T-helper 1 cell treated with Interleukin-12 subunit alpha and Interleukin-12 subunit beta and Interleukin-4 antibody, amounts not matched to agents 30 μg/mL and 1 μg/mL, for 36 hours (primary cell): ENCODE results near the gene HNRNPAB.

Experiments used
- H3K27ac Mint-ChIP-seq: one replicate; pipeline ENCODE4 v1.8.0; 2021; ENCODE audit warnings: mild to moderate bottlenecking, mixed read lengths
- H3K27me3 Mint-ChIP-seq: one replicate; pipeline ENCODE4 v1.8.0; 2021; ENCODE audit warnings: low read depth, mixed read lengths
- H3K36me3 Mint-ChIP-seq: one replicate; pipeline ENCODE4 v1.8.0; 2021; ENCODE audit warnings: low read depth, mixed read lengths
- H3K4me1 Mint-ChIP-seq: one replicate; pipeline ENCODE4 v1.8.0; 2021; ENCODE audit warnings: low read depth, mixed read lengths
- H3K4me3 Mint-ChIP-seq: one replicate; pipeline ENCODE4 v1.8.0; 2021; ENCODE audit warnings: mild to moderate bottlenecking, moderate library complexity, mixed read lengths
- H3K9me3 Mint-ChIP-seq: one replicate; pipeline ENCODE4 v1.8.0; 2021; ENCODE audit warnings: mixed read lengths

The HNRNPAB gene

GRCh38 chr5:178203670-178204181 lies 607 bp upstream of the HNRNPAB start:
- Mint-ChIP-seq H3K4me1 (peaks cover 19% of the 10 kb centered on the region), H3K27ac (peak overlapping the region; percentile 99), H3K36me3 (peaks cover 31% of the 10 kb centered on the region), H3K27me3 (no peaks in the 10 kb centered on the region), H3K9me3 (no peaks in the 10 kb centered on the region), H3K4me3 (peak overlapping the region; percentile 99)

- no peaks in the 10 kb centered on the region for H3K9me3 Mint-ChIP-seq
- H3K4me1 Mint-ChIP-seq: peaks cover 19% of the 10 kb centered on the region
- peak overlapping the region; percentile 99 for H3K4me3 Mint-ChIP-seq
- H3K36me3 Mint-ChIP-seq: peaks cover 42% of the 10 kb centered on the region
- no peaks in the 10 kb centered on the region for H3K27me3 Mint-ChIP-seq
- H3K27ac Mint-ChIP-seq: peak overlapping the region; percentile 74
Observed at GRCh38 chr5:178204935-178205748, 809 bp downstream of the HNRNPAB start.

GRCh38 chr5:178205749-178206047 lies 1.4 kb downstream of the HNRNPAB start:
- peaks cover 47% of the 10 kb centered on the region for H3K36me3 Mint-ChIP-seq
- peaks cover 19% of the 10 kb centered on the region for H3K4me1 Mint-ChIP-seq
- H3K9me3 Mint-ChIP-seq: no peaks in the 10 kb centered on the region
- peak overlapping the region; percentile 74 for H3K27ac Mint-ChIP-seq
- H3K27me3 Mint-ChIP-seq: no peaks in the 10 kb centered on the region
- peak overlapping the region; percentile 85 for H3K4me3 Mint-ChIP-seq

GRCh38 chr5:178206166-178207101 lies 2.1 kb downstream of the HNRNPAB start:
- Mint-ChIP-seq H3K27me3 (no peaks in the 10 kb centered on the region), H3K36me3 (peaks cover 54% of the 10 kb centered on the region), H3K27ac (peak overlapping the region; percentile 74), H3K4me1 (peaks cover 19% of the 10 kb centered on the region), H3K4me3 (peak overlapping the region; percentile 85), H3K9me3 (no peaks in the 10 kb centered on the region)

GRCh38 chr5:178207183-178207916 lies 3.0 kb downstream of the HNRNPAB start:
- no peak overlapping the region for H3K4me3 Mint-ChIP-seq
- peaks cover 19% of the 10 kb centered on the region for H3K4me1 Mint-ChIP-seq
- no peaks in the 10 kb centered on the region for H3K27me3 Mint-ChIP-seq
- peak overlapping the region; percentile 45 for H3K27ac Mint-ChIP-seq
- H3K36me3 Mint-ChIP-seq: peaks cover 58% of the 10 kb centered on the region
- H3K9me3 Mint-ChIP-seq: no peaks in the 10 kb centered on the region

GRCh38 chr5:178207917-178208280 lies 3.6 kb downstream of the HNRNPAB start:
- Mint-ChIP-seq H3K27ac (peak overlapping the region; percentile 57), H3K9me3 (no peaks in the 10 kb centered on the region), H3K36me3 (peaks cover 61% of the 10 kb centered on the region), H3K4me3 (peak overlapping the region; percentile 13), H3K4me1 (peaks cover 19% of the 10 kb centered on the region), H3K27me3 (no peaks in the 10 kb centered on the region)

- peaks cover 22% of the 10 kb centered on the region for H3K4me1 Mint-ChIP-seq
- no peaks in the 10 kb centered on the region for H3K9me3 Mint-ChIP-seq
- H3K27me3 Mint-ChIP-seq: no peaks in the 10 kb centered on the region
- no peak overlapping the region for H3K27ac Mint-ChIP-seq
- H3K36me3 Mint-ChIP-seq: peaks cover 65% of the 10 kb centered on the region
- no peak overlapping the region for H3K4me3 Mint-ChIP-seq
Observed at GRCh38 chr5:178208540-178209227, 4.4 kb downstream of the HNRNPAB start.

- no peaks in the 10 kb centered on the region for H3K27me3 Mint-ChIP-seq
- no peak overlapping the region for H3K4me3 Mint-ChIP-seq
- no peak overlapping the region for H3K27ac Mint-ChIP-seq
- H3K36me3 Mint-ChIP-seq: peaks cover 67% of the 10 kb centered on the region
- H3K4me1 Mint-ChIP-seq: peaks cover 22% of the 10 kb centered on the region
- no peaks in the 10 kb centered on the region for H3K9me3 Mint-ChIP-seq
Observed at GRCh38 chr5:178209334-178210072, 5.2 kb downstream of the HNRNPAB start.

- H3K27ac Mint-ChIP-seq: no peak overlapping the region
- peaks cover 22% of the 10 kb centered on the region for H3K4me1 Mint-ChIP-seq
- no peak overlapping the region for H3K4me3 Mint-ChIP-seq
- H3K9me3 Mint-ChIP-seq: no peaks in the 10 kb centered on the region
- H3K36me3 Mint-ChIP-seq: peaks cover 71% of the 10 kb centered on the region
- no peaks in the 10 kb centered on the region for H3K27me3 Mint-ChIP-seq
Observed at GRCh38 chr5:178210073-178210535, 5.8 kb downstream of the HNRNPAB start.

- Mint-ChIP-seq H3K27ac (no peak overlapping the region), H3K4me3 (no peak overlapping the region), H3K27me3 (no peaks in the 10 kb centered on the region), H3K4me1 (peaks cover 22% of the 10 kb centered on the region), H3K36me3 (peaks cover 70% of the 10 kb centered on the region), H3K9me3 (no peaks in the 10 kb centered on the region)
Observed at GRCh38 chr5:178210686-178211085, 6.4 kb downstream of the HNRNPAB start.

GRCh38 chr5:178211095-178212048 lies 7.0 kb downstream of the HNRNPAB start:
- no peak overlapping the region for H3K27ac Mint-ChIP-seq
- no peaks in the 10 kb centered on the region for H3K9me3 Mint-ChIP-seq
- peaks cover 19% of the 10 kb centered on the region for H3K4me1 Mint-ChIP-seq
- peaks cover 68% of the 10 kb centered on the region for H3K36me3 Mint-ChIP-seq
- H3K27me3 Mint-ChIP-seq: no peaks in the 10 kb centered on the region
- no peak overlapping the region for H3K4me3 Mint-ChIP-seq

- H3K27ac Mint-ChIP-seq: no peak overlapping the region
- peaks cover 17% of the 10 kb centered on the region for H3K4me1 Mint-ChIP-seq
- peaks cover 64% of the 10 kb centered on the region for H3K36me3 Mint-ChIP-seq
- no peak overlapping the region for H3K4me3 Mint-ChIP-seq
- H3K9me3 Mint-ChIP-seq: no peaks in the 10 kb centered on the region
- no peaks in the 10 kb centered on the region for H3K27me3 Mint-ChIP-seq
Observed at GRCh38 chr5:178212241-178213002, 8.1 kb downstream of the HNRNPAB start.
